Measurements from ENCODE around the gene CCDC66. TPM values are rescaled to one million over a fixed set of nuclear protein-coding genes. Genes with fewer than 3 reads are reported as not detected.

CCDC66 gene
- total and polyA plus RNA-seq, 2 of the 8 experiments (the other 6 are each of a cell fraction or from before 2014, with no cell fraction given), result 9.6 to 29.3 TPM

- Histone ChIP-seq H4K8ac (ENCODE audit: extremely low read depth, insufficient read depth, low read length) (no peak overlapping the region), H2BK15ac (ENCODE audit: low read length) (no peak overlapping the region), H3K27me3 (replicated peaks in 1 of 4; ENCODE audit: control insufficient read depth in 3 of 4, extremely low read depth in 1 of 4, insufficient read depth in 3 of 4, low read length in 3 of 4) (no peaks in the 10 kb centered on the region), H2AK5ac (ENCODE audit: low read depth, low read length) (no peak overlapping the region), H4K5ac (ENCODE audit: insufficient read length, low read depth, low read length) (no peak overlapping the region), H3K4me3 (ENCODE audit: extremely low read depth in 1 of 4, insufficient read depth in 2 of 4, low read depth in 3 of 4, low read length in 4 of 4) (no peak overlapping the region), H4K91ac (replicated peaks; ENCODE audit: insufficient read length, low read length) (no peak overlapping the region), H3K9me3 (ENCODE audit: insufficient read depth in 2 of 2, low read depth in 1 of 2, low read length in 1 of 2) (no peaks in the 10 kb centered on the region), H3K56ac (replicated peaks; ENCODE audit: insufficient read length, low read depth, low read length) (no peak overlapping the region), H3K27ac (ENCODE audit: low read depth, low read length) (no peak overlapping the region), H3K4ac (replicated peaks; ENCODE audit: insufficient read length, low read depth, low read length) (no peak overlapping the region), H2BK12ac (ENCODE audit: low read depth, low read length) (no peak overlapping the region), H3K4me2 (ENCODE audit: insufficient read depth in 1 of 2, low read depth in 2 of 2, low read length in 2 of 2) (no peak overlapping the region), H3K36me3 (ENCODE audit: control insufficient read depth in 2 of 4, insufficient read depth in 4 of 4, low read length in 3 of 4) (peaks cover 7 to 58% (median 20%) of the 10 kb centered on the region in 4 experiments), H3K79me2 (ENCODE audit: control insufficient read depth in 1 of 2, insufficient read depth in 2 of 2, low read length in 2 of 2) (peaks cover 0 to 6% of the 10 kb centered on the region in 2 experiments; a peak in 1 of 4 replicates), H4K20me1 (replicated peaks in 1 of 2; ENCODE audit: control insufficient read depth in 1 of 2, insufficient read depth in 2 of 2, low read length in 2 of 2) (peaks cover 0 to 2% of the 10 kb centered on the region in 2 experiments), H3K4me1 (replicated peaks in 1 of 4; ENCODE audit: control insufficient read depth in 3 of 4, insufficient read depth in 4 of 4, low read length in 3 of 4) (no peaks in the 10 kb centered on the region; a peak in 1 of 7 replicates), H3K79me1 (ENCODE audit: low read depth, low read length) (0 out of 2 replicates have a peak, but pooled peaks cover 2% of the 10 kb centered on the region), H3K23me2 (ENCODE audit: low read depth, low read length) (peaks cover 2% of the 10 kb centered on the region; the same call in 1 of the 2 replicates), H3K23ac (ENCODE audit: insufficient read length) (no peak overlapping the region), H2BK120ac (replicated peaks; ENCODE audit: low read depth, low read length) (no peak overlapping the region), H2AFZ (ENCODE audit: low read length) (no peak overlapping the region), H3K9ac (replicated peaks in 1 of 4; ENCODE audit: extremely low read depth in 1 of 4, low read depth in 3 of 4, low read length in 3 of 4) (no peak overlapping the region), H3K18ac (ENCODE audit: extremely low read depth, low read length) (no peak overlapping the region), H3K14ac (ENCODE audit: insufficient read length) (no peak overlapping the region), H2BK20ac (ENCODE audit: low read length) (no peak overlapping the region), H2BK5ac (ENCODE audit: low read depth, low read length) (no peak overlapping the region)
- DNase-seq (ENCODE audit: low read depth in 1 of 2, low spot score in 2 of 2), result no peak
- POLR2A ChIA-PET (ENCODE audit: partially characterized antibody), result no interaction called here
- 92% methylated on average over 1 of the region's 1 CpG; no CpG with 5 or more reads in 1 of the 2 experiments for WGBS, 2 experiments (ENCODE audit: extremely low coverage in 1 of 2, insufficient coverage in 1 of 2, insufficient read length in 1 of 2, insufficient replicate concordance in 2 of 2, low coverage in 1 of 2, low lambda C conversion rate in 2 of 2, missing lambda C conversion rate in 1 of 2)
- FAIRE-seq, result no peak
- TF ChIP-seq JUND (IDR thresholded peaks at IDR 0.05; ENCODE audit: low read length) (no peak), CEBPB (IDR thresholded peaks at IDR 0.05; ENCODE audit: low read depth, low read length) (no peak), ATF3 (IDR thresholded peaks at IDR 0.05; ENCODE audit: insufficient read depth, low read depth, low read length) (no peak), YY1 (IDR thresholded peaks at IDR 0.05; ENCODE audit: low read depth, low read length) (no peak), EGR1 (IDR thresholded peaks at IDR 0.05; ENCODE audit: borderline replicate concordance, low read depth, low read length) (no peak), MAX (IDR thresholded peaks at IDR 0.05) (no peak), SRF (IDR thresholded peaks at IDR 0.05; ENCODE audit: low read depth, low read length) (no peak), CBX8 (IDR thresholded peaks at IDR 0.05; ENCODE audit: borderline replicate concordance, low read depth, low read length) (no peak), RAD21 (IDR thresholded peaks at IDR 0.05 in 1 of 2, conservative IDR thresholded peaks at IDR 0.05 in 1 of 2; ENCODE audit: low read depth in 2 of 2, low read length in 2 of 2) (no peak), CTBP2 (IDR thresholded peaks at IDR 0.05; ENCODE audit: borderline replicate concordance, insufficient read depth, insufficient read length, low read length) (no peak)
- CTCF ChIA-PET (ENCODE audit: partially characterized antibody), result no interaction called here
Observed at GRCh38 chr3:56655709-56656108, 98.7 kb downstream of the CCDC66 start.
